Trophoblast cell (in vitro differentiated cells and primary cell): ENCODE results near the gene ANGPT4.
"Not testable (repeated sequence)": the region's sequence is repeated elsewhere in the genome, so short reads cannot be mapped to it uniquely, and the experiment has no call there.

Experiments
- DNase-seq, 2 donors: peaks; one replicate each; pipeline ENCODE4 v3.0.0-alpha.2; 2016
- H2AFZ ChIP-seq: 2 replicates; pipeline ENCODE4 v1.6.1; 2013; ENCODE audit warnings: low read length, moderate library complexity, mild to moderate bottlenecking; ENCODE audit not compliant: insufficient read depth, poor library complexity
- H2AK5ac ChIP-seq: 2 replicates; pipeline ENCODE4 v1.6.1; 2013; ENCODE audit warnings: mild to moderate bottlenecking, low read length
- H2BK120ac ChIP-seq: 2 replicates; pipeline ENCODE4 v1.6.1; 2013; ENCODE audit warnings: low read length, mild to moderate bottlenecking, moderate library complexity; ENCODE audit not compliant: insufficient read depth, poor library complexity
- H2BK12ac ChIP-seq: 2 replicates; pipeline ENCODE4 v1.6.1; 2013; ENCODE audit warnings: mild to moderate bottlenecking, low read length, moderate library complexity
- H2BK5ac ChIP-seq: 2 replicates; pipeline ENCODE4 v1.6.1; 2013; ENCODE audit warnings: low read length, low read depth, moderate library complexity, mild to moderate bottlenecking; ENCODE audit not compliant: poor library complexity
- H3K14ac ChIP-seq: 2 replicates; pipeline ENCODE4 v1.6.1; 2013; ENCODE audit warnings: mild to moderate bottlenecking, low read length
- H3K18ac ChIP-seq: 2 replicates; pipeline ENCODE4 v1.6.1; 2013; ENCODE audit warnings: mild to moderate bottlenecking, low read length
- H3K23ac ChIP-seq: 2 replicates; pipeline ENCODE4 v1.6.1; 2013; ENCODE audit warnings: low read length
- H3K27ac ChIP-seq: 2 replicates; pipeline ENCODE4 v1.5.1; 2013; ENCODE audit warnings: low read depth, mild to moderate bottlenecking, inconsistent platforms, low read length, moderate library complexity
- H3K27me3 ChIP-seq: 2 replicates; pipeline ENCODE4 v1.6.1; 2013; ENCODE audit warnings: inconsistent platforms, mild to moderate bottlenecking, low read length, moderate library complexity; ENCODE audit not compliant: insufficient read depth
- H3K36me3 ChIP-seq, 2 experiments: 1 replicate in 1 of 2; 2 replicates in 1 of 2; pipeline ENCODE4 v1.6.1; 2013; ENCODE audit warnings: low read length in 2 of 2, mild to moderate bottlenecking in 2 of 2, moderate library complexity in 1 of 2; ENCODE audit not compliant: insufficient read depth in 2 of 2, control insufficient read depth in 1 of 2
- H3K4ac ChIP-seq: 2 replicates; pipeline ENCODE4 v1.6.1; 2013; ENCODE audit warnings: low read depth, mild to moderate bottlenecking, low read length, moderate library complexity
- H3K4me1 ChIP-seq, 2 experiments: 1 replicate in 1 of 2; 2 replicates in 1 of 2; pipeline ENCODE4 v1.6.1; 2013; ENCODE audit warnings: low read length in 2 of 2, mild to moderate bottlenecking in 2 of 2, moderate library complexity in 1 of 2; ENCODE audit not compliant: insufficient read depth in 2 of 2, control insufficient read depth in 1 of 2
- H3K4me2 ChIP-seq: 2 replicates; pipeline ENCODE4 v1.6.1; 2013; ENCODE audit warnings: inconsistent platforms, mild to moderate bottlenecking, low read length, moderate library complexity
- H3K4me3 ChIP-seq: 2 replicates; pipeline ENCODE4 v1.5.1; 2013; ENCODE audit warnings: mild to moderate bottlenecking, low read depth, low read length, inconsistent platforms
- H3K79me1 ChIP-seq: one replicate; pipeline ENCODE4 v1.6.1; 2013; ENCODE audit warnings: low read length
- H3K79me2 ChIP-seq: 2 replicates; pipeline ENCODE4 v1.6.1; 2013; ENCODE audit warnings: low read length, mild to moderate bottlenecking; ENCODE audit not compliant: control insufficient read depth, insufficient read depth, poor library complexity
- H3K9ac ChIP-seq: 2 replicates; pipeline ENCODE4 v1.6.1; 2013; ENCODE audit warnings: mild to moderate bottlenecking, low read length
- H3K9me3 ChIP-seq: 2 replicates; pipeline ENCODE4 v1.6.1; 2013; ENCODE audit warnings: low read depth, mild to moderate bottlenecking, control low read depth, inconsistent platforms, low read length; ENCODE audit not compliant: insufficient read depth
- H4K12ac ChIP-seq: 2 replicates; pipeline ENCODE4 v1.6.1; 2013; ENCODE audit warnings: low read depth, mild to moderate bottlenecking, low read length, moderate library complexity
- H4K8ac ChIP-seq: 2 replicates; pipeline ENCODE4 v1.6.1; 2013; ENCODE audit warnings: low read depth, mild to moderate bottlenecking, low read length, moderate library complexity
- H4K91ac ChIP-seq: one replicate; pipeline ENCODE4 v1.6.1; 2013; ENCODE audit warnings: low read depth, mild to moderate bottlenecking, low read length, moderate library complexity
- WGBS: extraction: QIAGEN DNeasy Blood & Tissue Kit; methylation state at CpG from one replicate; pipeline ENCODE4 v1.1.7; 2013; ENCODE audit warnings: missing lambda C conversion rate; ENCODE audit not compliant: insufficient read length, insufficient coverage; ENCODE audit errors: extremely low coverage; 5-methylcytosine and 5-hydroxymethylcytosine counted together

Gene ANGPT4

DNA sequence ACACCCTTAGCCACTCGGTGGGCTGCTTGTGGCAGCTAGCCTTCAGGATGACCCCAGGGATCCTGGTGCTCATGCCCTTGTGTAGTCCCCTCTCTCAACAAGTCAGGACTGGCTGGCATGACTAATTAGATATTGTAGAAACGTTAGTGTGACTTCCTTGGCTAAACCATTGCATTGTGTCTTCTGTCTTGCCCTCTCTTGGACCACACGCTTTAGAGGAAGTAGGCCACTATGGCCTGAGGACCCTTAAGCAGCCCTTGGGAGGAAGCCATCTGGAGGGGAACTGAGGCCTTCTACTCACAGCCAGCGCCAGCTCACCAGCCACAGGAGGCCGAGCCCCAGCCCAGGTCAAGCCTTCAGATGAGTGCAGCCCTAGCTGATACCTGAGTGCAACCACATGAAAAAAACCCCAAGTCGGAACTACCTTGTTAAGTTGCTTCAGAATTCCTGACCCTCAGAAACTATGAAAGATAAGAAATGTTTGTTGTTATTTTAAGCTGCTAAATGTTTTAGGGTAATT lies 10.1 kb downstream of the ANGPT4 start:
- no peak overlapping the region for H2AFZ ChIP-seq
- no peak overlapping the region for H3K23ac ChIP-seq
- H2AK5ac ChIP-seq = no peak overlapping the region
- H3K9ac ChIP-seq = no peak overlapping the region
- no peaks in the 10 kb centered on the region for H3K79me1 ChIP-seq
- no peaks in the 10 kb centered on the region for H3K36me3 ChIP-seq
- H2BK12ac ChIP-seq = no peak overlapping the region
- no peak overlapping the region for H3K4ac ChIP-seq
- no peaks in the 10 kb centered on the region for H3K27me3 ChIP-seq
- H3K4me2 ChIP-seq = no peak overlapping the region
- H3K79me2 ChIP-seq = no peaks in the 10 kb centered on the region
- H3K4me1 ChIP-seq = peaks cover 5 to 7% of the 10 kb centered on the region in 2 experiments
- no peak overlapping the region for H4K12ac ChIP-seq
- no peak overlapping the region for H2BK120ac ChIP-seq
- no peak overlapping the region for H4K8ac ChIP-seq
- no peak overlapping the region for H3K18ac ChIP-seq
- DNase-seq = no peak
- H3K9me3 ChIP-seq = peaks cover 3% of the 10 kb centered on the region
- no peak overlapping the region for H3K4me3 ChIP-seq
- no peak overlapping the region for H2BK5ac ChIP-seq
- H3K14ac ChIP-seq = no peak overlapping the region
- no CpG with 5 or more reads among the region's 6 CpGs for WGBS
- H4K91ac ChIP-seq = no peak overlapping the region
- no peak overlapping the region for H3K27ac ChIP-seq

DNA sequence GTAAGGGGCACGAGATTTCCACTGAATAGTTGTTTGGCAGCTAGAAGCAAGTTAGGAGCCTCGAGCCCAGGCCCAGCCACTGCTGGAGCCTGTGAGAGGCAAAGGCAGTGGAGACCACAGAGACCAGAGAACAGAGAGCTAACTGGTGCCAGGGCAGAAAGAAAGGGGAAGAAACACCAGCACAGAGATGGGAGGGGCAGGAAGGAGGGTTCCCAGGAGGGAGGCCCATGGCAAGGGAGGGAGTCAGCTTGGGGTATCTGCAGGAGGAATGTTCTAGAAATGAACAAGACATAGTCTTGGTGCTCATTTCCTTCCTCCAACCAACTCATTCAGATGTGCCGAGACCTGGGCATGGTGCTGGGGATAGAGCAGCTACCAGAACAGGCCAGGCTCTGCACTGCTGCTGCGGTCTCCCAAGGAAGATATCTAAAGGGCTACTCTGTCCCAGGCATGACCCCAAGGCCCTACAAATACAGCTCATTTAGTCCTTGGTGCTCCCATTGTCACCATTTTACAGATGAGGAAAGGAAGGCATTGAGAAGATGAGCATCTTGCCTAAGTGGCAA lies 10.7 kb downstream of the ANGPT4 start:
- Histone ChIP-seq H3K79me2 (no peaks in the 10 kb centered on the region), H3K4ac (no peak overlapping the region), H2BK5ac (no peak overlapping the region), H2AK5ac (no peak overlapping the region), H3K9me3 (peaks cover 3% of the 10 kb centered on the region), H4K12ac (no peak overlapping the region), H3K4me3 (no peak overlapping the region), H3K36me3 (no peaks in the 10 kb centered on the region), H4K8ac (no peak overlapping the region), H3K4me1 (peaks cover 5 to 7% of the 10 kb centered on the region in 2 experiments), H3K79me1 (no peaks in the 10 kb centered on the region), H3K23ac (no peak overlapping the region), H3K18ac (no peak overlapping the region), H3K9ac (no peak overlapping the region), H3K27me3 (no peaks in the 10 kb centered on the region), H3K14ac (no peak overlapping the region), H3K27ac (no peak overlapping the region), H2BK120ac (no peak overlapping the region), H4K91ac (no peak overlapping the region), H2AFZ (no peak overlapping the region), H2BK12ac (no peak overlapping the region), H3K4me2 (no peak overlapping the region)
- DNase-seq = no peak
- WGBS = no CpG with 5 or more reads among the region's 4 CpGs

DNA sequence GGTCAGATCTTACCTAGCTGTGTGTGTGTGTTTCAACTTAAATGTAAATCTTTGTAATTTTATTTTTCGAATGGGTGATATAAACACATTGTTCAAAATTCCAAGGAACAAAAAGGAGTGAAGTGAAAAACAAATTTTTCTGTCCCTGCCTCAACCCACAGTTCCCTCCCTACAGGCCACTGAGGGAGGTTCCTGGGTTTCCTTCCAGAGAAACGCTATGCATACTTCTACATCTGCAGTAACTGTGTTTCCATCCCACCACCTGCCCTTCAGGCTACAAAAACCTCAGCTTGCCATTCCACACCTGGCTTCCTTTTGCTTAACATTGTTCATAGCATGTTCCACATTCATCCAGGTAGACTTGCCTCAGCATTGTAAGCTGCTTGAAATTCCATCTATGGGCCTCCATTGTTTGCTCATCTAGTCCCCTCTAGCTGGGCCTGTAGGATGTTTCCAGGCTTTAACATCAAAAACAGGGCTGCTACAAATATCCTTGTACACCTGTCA lies 12.0 kb downstream of the ANGPT4 start:
- H3K9me3 ChIP-seq = peaks cover 3% of the 10 kb centered on the region
- no peak overlapping the region for H3K4me3 ChIP-seq
- H4K91ac ChIP-seq = no peak overlapping the region
- H4K8ac ChIP-seq = no peak overlapping the region
- no peak overlapping the region for H3K4ac ChIP-seq
- no peaks in the 10 kb centered on the region for H3K27me3 ChIP-seq
- H3K36me3 ChIP-seq = no peaks in the 10 kb centered on the region
- H3K23ac ChIP-seq = no peak overlapping the region
- no peak overlapping the region for H2BK5ac ChIP-seq
- H2BK120ac ChIP-seq = no peak overlapping the region
- DNase-seq = peak; percentile 92 to 94
- H3K4me1 ChIP-seq = peaks cover 5 to 7% of the 10 kb centered on the region in 2 experiments
- no peak overlapping the region for H2BK12ac ChIP-seq
- H2AK5ac ChIP-seq = no peak overlapping the region
- H3K9ac ChIP-seq = no peak overlapping the region
- H3K18ac ChIP-seq = no peak overlapping the region
- no peak overlapping the region for H2AFZ ChIP-seq
- H3K79me2 ChIP-seq = no peaks in the 10 kb centered on the region
- no peak overlapping the region for H3K4me2 ChIP-seq
- H4K12ac ChIP-seq = no peak overlapping the region
- no peak overlapping the region for H3K14ac ChIP-seq
- H3K27ac ChIP-seq = no peak overlapping the region
- no peaks in the 10 kb centered on the region for H3K79me1 ChIP-seq
- WGBS = no CpG with 5 or more reads among the region's 2 CpGs

DNA sequence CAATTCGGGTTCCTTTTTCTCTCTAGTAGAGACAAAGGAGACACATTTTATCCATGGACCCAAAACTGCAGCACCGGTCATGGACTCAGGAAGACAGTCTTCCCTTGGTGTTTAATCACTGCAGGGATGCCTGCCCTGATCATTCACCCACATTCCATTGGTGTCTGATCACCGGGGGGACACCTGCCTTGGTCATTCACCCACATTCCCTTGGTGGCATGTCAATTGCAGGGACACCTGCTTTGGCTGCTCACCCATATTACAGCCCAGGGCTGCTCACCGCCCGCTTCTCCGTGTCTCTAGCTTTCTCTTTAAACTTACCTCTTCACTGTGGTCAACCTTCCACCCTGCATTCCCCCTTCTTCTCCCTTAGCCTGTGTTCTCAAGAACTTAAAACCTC lies 18.7 kb downstream of the ANGPT4 start:
- not testable (repeated sequence) for H3K79me1 ChIP-seq, H2BK120ac ChIP-seq, H2AK5ac ChIP-seq, DNase-seq, H3K27ac ChIP-seq, H2BK12ac ChIP-seq, H3K9me3 ChIP-seq, H3K27me3 ChIP-seq, H3K23ac ChIP-seq, H4K8ac ChIP-seq, H2AFZ ChIP-seq, H3K4ac ChIP-seq, H3K18ac ChIP-seq, H3K4me1 ChIP-seq, H4K12ac ChIP-seq, H4K91ac ChIP-seq, H3K4me2 ChIP-seq, H3K9ac ChIP-seq, H3K4me3 ChIP-seq, H2BK5ac ChIP-seq, H3K36me3 ChIP-seq, H3K79me2 ChIP-seq, H3K14ac ChIP-seq
- no CpG with 5 or more reads among the region's 6 CpGs for WGBS
